ENCODE results near the gene ARHGEF7. TPM values are rescaled to one million over a fixed set of nuclear protein-coding genes. Genes with fewer than 3 reads are reported as not detected.

ARHGEF7 gene
- total RNA-seq, 2 experiments from 2014 or later, result 53.1 to 53.4 TPM

GRCh38 chr13:111211789-111212516 is 96.8 kb downstream of the ARHGEF7 start:
- ChIA-PET CTCF (interaction anchor here (1.0 to 7.1 kb wide), 5 partner anchors 10 to 144 kb away, joined by 3 to 58 read pairs (median 4); no protein-coding TSS in a partner anchor), POLR2A (interaction anchor here (0.7 kb wide), 1 partner anchor 63 kb away, joined by 3 read pairs; no protein-coding TSS in a partner anchor)
- Mint-ChIP-seq H3K4me3 (no peak overlapping the region), H3K9me3 (no peaks in the 10 kb centered on the region), H3K36me3 (peaks cover 1% of the 10 kb centered on the region), H3K27me3 (no peaks in the 10 kb centered on the region), H3K4me1 (ENCODE audit: low read depth) (peaks cover 33% of the 10 kb centered on the region), H3K27ac (no peak overlapping the region)
- no peak for DNase-seq
- intact Hi-C loops (cut with micrococcal nuclease), result no loop called here

GRCh38 chr13:111212517-111212873 is 97.4 kb downstream of the ARHGEF7 start:
- Mint-ChIP-seq H3K27ac (no peak overlapping the region), H3K36me3 (peaks cover 2% of the 10 kb centered on the region), H3K9me3 (no peaks in the 10 kb centered on the region), H3K27me3 (no peaks in the 10 kb centered on the region), H3K4me1 (ENCODE audit: low read depth) (peaks cover 32% of the 10 kb centered on the region), H3K4me3 (no peak overlapping the region)
- CTCF ChIA-PET, result interaction anchor here (1.1 to 7.1 kb wide), 4 partner anchors 12 to 144 kb away, joined by 3 to 58 read pairs (median 6); no protein-coding TSS in a partner anchor
- DNase-seq, result no peak
- POLR2A ChIA-PET, result no interaction called here
- intact Hi-C loops (cut with micrococcal nuclease), result no loop called here

DNA sequence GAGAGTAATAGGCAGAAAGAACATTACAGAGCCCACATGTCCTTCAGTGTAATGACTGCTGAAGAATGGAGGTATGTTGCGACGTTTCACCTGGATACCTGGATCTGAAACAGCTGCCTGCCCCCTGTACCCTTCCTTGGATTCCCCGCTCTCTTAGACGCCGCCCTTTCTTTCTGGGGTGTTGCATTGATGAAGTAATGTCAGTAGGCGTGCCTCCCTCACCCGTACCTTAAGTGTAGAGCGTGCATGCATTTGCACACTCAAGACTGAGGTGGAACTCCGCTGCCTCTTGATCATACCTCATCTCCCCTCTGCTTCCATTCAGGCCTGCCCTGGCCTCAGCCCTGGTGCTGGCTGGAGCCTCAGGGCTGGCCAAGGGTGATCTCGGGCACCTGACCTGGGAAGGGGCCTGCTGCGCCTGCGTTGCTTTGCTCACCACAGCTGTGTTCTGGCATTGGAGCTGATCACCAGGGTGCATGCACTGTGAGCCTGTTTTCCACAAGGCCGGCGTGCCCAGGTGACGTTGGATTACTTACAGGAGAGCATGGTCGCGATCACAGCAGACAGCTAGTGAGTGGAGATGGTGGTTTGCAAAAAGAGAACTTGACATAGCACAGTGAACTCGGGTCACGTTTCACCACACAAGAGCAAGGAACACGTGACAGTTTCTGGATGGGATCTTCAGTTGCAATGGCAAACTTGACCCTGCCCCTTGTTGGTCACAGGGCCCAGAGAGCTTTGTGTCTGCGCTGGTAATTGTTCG is 99.0 kb downstream of the ARHGEF7 start:
- Mint-ChIP-seq H3K27ac (no peak overlapping the region), H3K36me3 (peaks cover 9% of the 10 kb centered on the region), H3K9me3 (no peaks in the 10 kb centered on the region), H3K4me1 (ENCODE audit: low read depth) (peaks cover 29% of the 10 kb centered on the region), H3K4me3 (no peak overlapping the region), H3K27me3 (no peaks in the 10 kb centered on the region)
- DNase-seq, result no peak
- ChIA-PET CTCF (interaction anchor here (1.4 to 7.1 kb wide), 3 partner anchors 53 to 146 kb away, joined by 5 to 58 read pairs (median 5); no protein-coding TSS in a partner anchor), POLR2A (no interaction called here)
- intact Hi-C loops (cut with micrococcal nuclease), result no loop called here

- H3K36me3 Mint-ChIP-seq, result peaks cover 9% of the 10 kb centered on the region
- no peaks in the 10 kb centered on the region for H3K9me3 Mint-ChIP-seq
- H3K27me3 Mint-ChIP-seq, result no peaks in the 10 kb centered on the region
- no peak for DNase-seq
- peaks cover 26% of the 10 kb centered on the region for H3K4me1 Mint-ChIP-seq (ENCODE audit: low read depth)
- ChIA-PET CTCF (interaction anchor here (1.4 to 7.1 kb wide), 4 partner anchors 31 to 147 kb away, joined by 4 to 58 read pairs (median 5); no protein-coding TSS in a partner anchor), POLR2A (interaction anchor here (1.0 kb wide), 1 partner anchor 147 kb away, joined by 3 read pairs; no protein-coding TSS in a partner anchor)
- H3K27ac Mint-ChIP-seq, result no peak overlapping the region
- no peak overlapping the region for H3K4me3 Mint-ChIP-seq
- intact Hi-C loops (cut with micrococcal nuclease), result loop anchor here (1.0 kb wide), 2 partner anchors 148 to 300 kb away; partner anchors contain the start of gene ANKRD10
These were observed 100.3 kb downstream of the ARHGEF7 start for GRCh38 chr13:111215081-111216047.

DNA sequence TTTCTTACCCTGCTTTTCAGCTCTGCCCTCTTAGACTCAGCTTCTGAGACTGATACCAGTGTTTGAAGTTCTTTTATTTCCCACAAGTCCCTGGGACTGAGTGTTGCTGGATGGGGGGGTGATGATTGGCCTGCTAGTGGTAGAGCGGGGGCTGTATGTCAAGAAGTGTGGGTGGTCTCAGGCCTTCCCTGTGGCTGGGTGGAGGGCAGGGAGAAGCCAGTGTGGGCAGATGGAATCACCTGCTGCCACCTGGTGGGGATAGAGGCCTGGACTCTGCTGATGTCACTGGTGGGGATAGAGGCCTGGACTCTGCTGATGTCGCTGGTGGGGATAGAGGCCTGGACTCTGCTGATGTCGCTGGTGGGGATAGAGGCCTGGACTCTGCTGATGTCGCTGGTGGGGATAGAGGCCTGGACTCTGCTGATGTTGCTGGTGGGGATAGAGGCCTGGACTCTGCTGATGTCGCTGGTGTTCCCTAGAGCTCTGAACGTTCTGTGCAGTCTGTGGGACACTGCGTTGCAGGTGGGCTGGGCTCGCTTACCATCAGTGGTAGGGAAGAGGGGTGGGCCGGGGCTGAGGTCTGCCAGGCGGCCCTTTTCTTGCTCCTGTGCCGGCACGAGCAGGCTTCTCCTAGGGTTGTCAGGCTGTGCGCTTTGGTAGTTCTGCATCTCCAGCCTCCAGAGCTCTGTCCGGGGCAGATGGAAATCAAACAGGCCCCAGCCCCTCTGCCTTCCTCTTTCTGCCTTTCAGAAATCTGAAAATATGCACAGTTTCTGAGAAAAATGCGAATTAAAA is 101.3 kb downstream of the ARHGEF7 start:
- Mint-ChIP-seq H3K27ac (no peak overlapping the region), H3K27me3 (no peaks in the 10 kb centered on the region), H3K9me3 (no peaks in the 10 kb centered on the region), H3K36me3 (peaks cover 9% of the 10 kb centered on the region), H3K4me1 (ENCODE audit: low read depth) (peaks cover 24% of the 10 kb centered on the region), H3K4me3 (no peak overlapping the region)
- DNase-seq, result peak; percentile 51
- intact Hi-C loops (cut with micrococcal nuclease), result loop anchor here (1.0 kb wide), 2 partner anchors 149 to 301 kb away; partner anchors contain the start of gene ANKRD10
- ChIA-PET POLR2A (interaction anchor here (1.0 kb wide), 1 partner anchor 148 kb away, joined by 3 read pairs; no protein-coding TSS in a partner anchor), CTCF (interaction anchor here (1.7 to 7.1 kb wide), 3 partner anchors 32 to 148 kb away, joined by 4 to 58 read pairs (median 5); no protein-coding TSS in a partner anchor)

- H3K27me3 Mint-ChIP-seq, result no peaks in the 10 kb centered on the region
- intact Hi-C loops (cut with micrococcal nuclease), result no loop called here
- H3K9me3 Mint-ChIP-seq, result no peaks in the 10 kb centered on the region
- H3K4me3 Mint-ChIP-seq, result no peak overlapping the region
- ChIA-PET POLR2A (no interaction called here), CTCF (interaction anchor here (1.7 to 7.1 kb wide), 2 partner anchors 33 to 149 kb away, joined by 4 to 58 read pairs; no protein-coding TSS in a partner anchor)
- H3K36me3 Mint-ChIP-seq, result peaks cover 9% of the 10 kb centered on the region
- H3K4me1 Mint-ChIP-seq (ENCODE audit: low read depth), result peaks cover 18% of the 10 kb centered on the region
- no peak for DNase-seq
- peak overlapping the region; percentile 5 for H3K27ac Mint-ChIP-seq
These were observed 102.5 kb downstream of the ARHGEF7 start for GRCh38 chr13:111217641-111218040.

DNA sequence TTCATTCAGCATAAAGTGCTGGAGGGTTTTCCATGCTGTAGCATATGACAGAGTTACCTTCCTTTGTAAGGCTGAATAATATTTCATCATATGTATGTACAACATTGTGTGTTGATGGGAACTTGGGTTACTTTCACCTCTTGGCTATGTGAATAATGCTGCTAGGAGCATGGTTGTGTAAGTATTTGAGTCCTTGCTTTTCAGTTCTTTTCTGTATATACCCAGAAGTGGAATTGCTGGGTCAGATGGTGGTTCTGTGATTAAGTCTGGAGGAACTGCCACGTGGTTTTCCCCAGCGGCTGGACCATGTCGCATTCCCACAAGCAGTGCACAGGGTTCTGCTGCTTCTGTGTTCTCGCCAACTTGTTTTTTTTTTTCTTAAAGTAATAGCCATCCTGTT is 104.2 kb downstream of the ARHGEF7 start:
- Mint-ChIP-seq H3K27me3 (no peaks in the 10 kb centered on the region), H3K27ac (no peak overlapping the region), H3K9me3 (no peaks in the 10 kb centered on the region), H3K4me3 (no peak overlapping the region), H3K36me3 (peaks cover 11% of the 10 kb centered on the region), H3K4me1 (ENCODE audit: low read depth) (peaks cover 19% of the 10 kb centered on the region)
- ChIA-PET POLR2A (no interaction called here), CTCF (interaction anchor here (7.1 kb wide), 1 partner anchor 151 kb away, joined by 58 read pairs; no protein-coding TSS in a partner anchor)
- DNase-seq, result no peak
- intact Hi-C loops (cut with micrococcal nuclease), result no loop called here

DNA sequence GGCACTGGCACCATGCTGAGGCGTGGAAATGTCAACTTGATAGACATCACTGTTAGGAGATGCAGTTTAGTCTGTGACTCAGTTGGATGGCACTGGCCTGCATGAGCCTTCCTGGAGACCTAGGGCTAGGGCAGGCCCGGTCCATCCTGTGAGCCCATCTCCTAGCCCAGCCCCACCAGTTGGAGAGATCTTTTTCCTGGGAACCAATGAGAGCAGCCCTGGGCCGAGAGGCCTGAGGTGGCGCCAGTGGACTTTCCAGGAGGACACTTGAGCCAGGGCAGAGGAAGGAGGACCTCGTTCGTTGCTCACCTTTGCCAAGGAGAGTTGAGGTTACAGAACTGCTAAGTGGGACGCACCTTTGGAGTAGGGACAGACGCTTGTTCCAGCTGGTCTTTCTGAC is 104.8 kb downstream of the ARHGEF7 start:
- Mint-ChIP-seq H3K4me1 (ENCODE audit: low read depth) (peaks cover 19% of the 10 kb centered on the region), H3K27me3 (no peaks in the 10 kb centered on the region), H3K27ac (no peak overlapping the region), H3K4me3 (no peak overlapping the region), H3K36me3 (peaks cover 11% of the 10 kb centered on the region), H3K9me3 (no peaks in the 10 kb centered on the region)
- DNase-seq, result no peak
- CTCF ChIA-PET, result no interaction called here
- intact Hi-C loops (cut with micrococcal nuclease), result no loop called here
- POLR2A ChIA-PET, result no interaction called here

- ChIA-PET CTCF (interaction anchor here (0.6 to 5.2 kb wide), 7 partner anchors 12 to 186 kb away, joined by 3 to 55 read pairs (median 5); no protein-coding TSS in a partner anchor), POLR2A (no interaction called here)
- Mint-ChIP-seq H3K4me1 (ENCODE audit: low read depth) (peaks cover 18% of the 10 kb centered on the region), H3K27me3 (no peaks in the 10 kb centered on the region), H3K9me3 (no peaks in the 10 kb centered on the region), H3K36me3 (peaks cover 14% of the 10 kb centered on the region), H3K27ac (no peak overlapping the region), H3K4me3 (no peak overlapping the region)
- intact Hi-C loops (cut with micrococcal nuclease), result no loop called here
- DNase-seq, result no peak
These were observed 110.1 kb downstream of the ARHGEF7 start for GRCh38 chr13:111225166-111225565.

DNA sequence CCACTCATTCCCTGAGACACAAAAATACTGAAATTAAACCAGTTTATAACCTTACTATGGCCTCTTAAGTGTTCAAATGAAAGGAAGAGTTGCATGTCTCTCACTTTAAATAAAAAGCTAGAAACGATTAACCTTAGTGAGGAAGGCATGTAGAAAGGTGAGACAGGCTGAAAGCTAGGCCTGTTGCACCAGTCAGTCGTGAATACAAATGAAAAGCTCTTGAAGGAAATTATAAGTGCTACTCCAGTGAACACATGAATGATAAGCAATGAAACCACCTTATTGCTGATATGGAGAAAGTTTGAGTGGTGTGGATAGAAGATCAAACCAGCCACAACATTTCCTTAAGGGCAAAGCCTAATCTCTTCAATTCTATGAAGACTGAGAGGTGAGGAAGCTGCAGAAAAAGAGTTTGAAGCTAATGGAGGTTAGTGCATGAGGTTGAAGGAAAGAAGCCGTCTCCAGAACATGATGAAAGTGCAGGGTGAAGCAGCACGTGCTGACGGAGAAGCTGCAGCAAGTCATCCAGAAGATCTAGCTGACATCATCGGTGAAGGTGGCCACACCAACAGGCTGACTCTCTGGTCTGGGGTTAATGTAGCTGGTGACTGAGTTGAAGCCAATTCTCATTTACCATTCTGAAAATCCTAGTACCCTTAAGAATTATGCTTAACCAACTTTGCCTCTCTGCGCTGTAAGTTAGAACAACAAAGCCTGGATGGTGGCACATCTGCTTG is 110.9 kb downstream of the ARHGEF7 start:
- CTCF ChIA-PET, result interaction anchor here (0.6 to 5.2 kb wide), 4 partner anchors 15 to 158 kb away, joined by 3 to 55 read pairs (median 4); no protein-coding TSS in a partner anchor
- no peaks in the 10 kb centered on the region for H3K9me3 Mint-ChIP-seq
- H3K27me3 Mint-ChIP-seq, result no peaks in the 10 kb centered on the region
- H3K27ac Mint-ChIP-seq, result no peak overlapping the region
- POLR2A ChIA-PET, result no interaction called here
- H3K4me1 Mint-ChIP-seq (ENCODE audit: low read depth), result peaks cover 18% of the 10 kb centered on the region
- no peak overlapping the region for H3K4me3 Mint-ChIP-seq
- H3K36me3 Mint-ChIP-seq, result peaks cover 14% of the 10 kb centered on the region
- intact Hi-C loops (cut with micrococcal nuclease), result no loop called here
- DNase-seq, result no peak
